ENCODE data around the gene SASH1. TPM values are rescaled to one million over a fixed set of nuclear protein-coding genes. Genes with fewer than 3 reads are reported as not detected.
"Not testable (repeated sequence)": the region's sequence is repeated elsewhere in the genome, so short reads cannot be mapped to it uniquely, and the experiment has no call there.

The SASH1 gene
- total RNA-seq, 1 donor from 2014 or later, result 86.4 TPM

GRCh38 chr6:148379481-148379880 lies 36.8 kb downstream of the SASH1 start:
- Histone ChIP-seq H3K9me3 (no peaks in the 10 kb centered on the region), H3K36me3 (no peaks in the 10 kb centered on the region), H3K4me3 (no peak overlapping the region), H3K27ac (no peak overlapping the region), H3K4me1 (peaks cover 42% of the 10 kb centered on the region), H3K27me3 (no peaks in the 10 kb centered on the region)
- intact Hi-C loops (cut with DNase I), result no loop called here
- DNase-seq (ENCODE audit: extremely low spot score in 2 of 2), result no peak
- TF ChIP-seq CTCF (IDR thresholded peaks at IDR 0.05) (no peak), POLR2AphosphoS5 (IDR thresholded peaks at IDR 0.05; ENCODE audit: insufficient read depth in 1 of 2, low read depth in 1 of 2) (no peak), POLR2A (IDR thresholded peaks at IDR 0.05) (no peak)

- Histone ChIP-seq H3K4me1 (peaks cover 42% of the 10 kb centered on the region), H3K27me3 (no peaks in the 10 kb centered on the region), H3K9me3 (no peaks in the 10 kb centered on the region), H3K27ac (no peak overlapping the region), H3K4me3 (no peak overlapping the region), H3K36me3 (no peaks in the 10 kb centered on the region)
- TF ChIP-seq CTCF (IDR thresholded peaks at IDR 0.05) (peak in 1 of 3 experiments; percentile 6), POLR2A (IDR thresholded peaks at IDR 0.05) (no peak), POLR2AphosphoS5 (IDR thresholded peaks at IDR 0.05; ENCODE audit: insufficient read depth in 1 of 2, low read depth in 1 of 2) (no peak)
- intact Hi-C loops (cut with DNase I), result no loop called here
- no peak for DNase-seq (ENCODE audit: extremely low spot score in 2 of 2)
These were observed 37.5 kb downstream of the SASH1 start for GRCh38 chr6:148379966-148380713.

GRCh38 chr6:148382051-148382450 lies 39.4 kb downstream of the SASH1 start:
- DNase-seq (ENCODE audit: extremely low spot score in 2 of 2); H3K27ac ChIP-seq; H3K27me3 ChIP-seq; H3K9me3 ChIP-seq; intact Hi-C loops (cut with DNase I); H3K36me3 ChIP-seq; H3K4me3 ChIP-seq: not testable (repeated sequence)
- H3K4me1 ChIP-seq, result peaks cover 51% of the 10 kb centered on the region

GRCh38 chr6:148382861-148383260 lies 40.2 kb downstream of the SASH1 start:
- intact Hi-C loops (cut with DNase I), result no loop called here
- Histone ChIP-seq H3K9me3 (no peaks in the 10 kb centered on the region), H3K36me3 (no peaks in the 10 kb centered on the region), H3K27ac (no peak overlapping the region), H3K4me1 (peaks cover 51% of the 10 kb centered on the region), H3K4me3 (no peak overlapping the region), H3K27me3 (no peaks in the 10 kb centered on the region)
- no peak for DNase-seq (ENCODE audit: extremely low spot score in 2 of 2)
- TF ChIP-seq CTCF (IDR thresholded peaks at IDR 0.05) (no peak), POLR2AphosphoS5 (IDR thresholded peaks at IDR 0.05; ENCODE audit: insufficient read depth in 1 of 2, low read depth in 1 of 2) (no peak), POLR2A (IDR thresholded peaks at IDR 0.05) (no peak)

GRCh38 chr6:148383658-148384368 lies 41.2 kb downstream of the SASH1 start:
- TF ChIP-seq POLR2AphosphoS5 (IDR thresholded peaks at IDR 0.05; ENCODE audit: insufficient read depth in 1 of 2, low read depth in 1 of 2) (no peak), CTCF (IDR thresholded peaks at IDR 0.05) (no peak), POLR2A (IDR thresholded peaks at IDR 0.05) (no peak)
- Histone ChIP-seq H3K4me3 (no peak overlapping the region), H3K36me3 (no peaks in the 10 kb centered on the region), H3K27me3 (no peaks in the 10 kb centered on the region), H3K9me3 (no peaks in the 10 kb centered on the region), H3K4me1 (peaks cover 42% of the 10 kb centered on the region), H3K27ac (no peak overlapping the region)
- intact Hi-C loops (cut with DNase I), result no loop called here
- no peak for DNase-seq (ENCODE audit: extremely low spot score in 2 of 2)
